NK-92 treated with Interleukin-12 subunit alpha and Interleukin-12 subunit beta, amount 100 ng/mL, for 24 hours (cell line): ENCODE measurements around the gene MYH10.

Source experiments
- DNase-seq: peaks from one replicate; lab custom pipeline; 2025; lab: John Stamatoyannopoulos, UW

Gene MYH10

DNA sequence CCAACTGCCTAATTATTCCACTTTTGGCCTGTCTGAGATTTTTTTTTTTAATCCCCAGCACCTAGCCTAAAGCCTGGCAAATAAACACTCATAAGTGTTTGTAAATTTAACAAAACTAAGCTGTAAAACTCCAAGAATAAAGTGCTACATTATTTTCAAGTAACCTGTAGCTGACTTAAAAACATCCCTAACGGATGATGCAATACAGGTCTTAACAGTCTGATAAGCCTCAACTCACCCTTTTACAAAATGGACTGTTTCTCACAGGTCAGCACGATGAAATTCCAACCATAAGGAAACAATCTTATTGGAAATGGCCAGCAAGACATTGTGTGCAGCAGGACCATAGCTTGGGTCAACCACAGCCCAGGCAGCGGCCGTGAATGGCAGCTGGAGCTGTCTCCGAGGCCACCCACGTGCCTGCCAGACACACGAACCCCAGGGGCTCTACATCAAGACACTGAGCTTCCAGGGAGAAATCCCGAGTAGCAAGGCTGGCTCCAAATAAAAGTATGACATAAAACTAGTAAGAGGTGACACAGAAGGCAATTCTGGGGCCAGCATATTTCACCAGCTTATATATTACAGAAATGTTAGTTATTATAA is 135.9 kb downstream of the MYH10 start:
- no peak for DNase-seq

DNA sequence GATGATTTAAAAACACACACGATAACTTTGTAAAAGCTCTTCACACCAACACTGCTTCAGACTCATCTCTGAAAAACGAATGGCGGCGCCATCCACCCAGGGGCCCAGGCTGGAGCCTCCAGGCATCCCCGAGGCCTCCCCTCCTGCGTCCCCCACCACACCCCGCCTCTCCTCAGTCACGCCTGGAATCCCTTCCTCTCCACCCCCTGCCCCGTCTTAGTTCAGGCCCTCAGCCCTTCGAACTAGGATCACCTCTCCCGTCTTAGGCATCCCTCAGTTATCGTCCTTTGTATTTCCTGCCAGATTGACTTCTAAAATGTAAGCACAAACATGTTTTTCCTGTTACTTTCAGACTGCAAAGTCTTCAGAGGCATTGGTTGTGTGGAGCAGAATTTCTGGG is 136.5 kb downstream of the MYH10 start:
- DNase-seq: no peak

DNA sequence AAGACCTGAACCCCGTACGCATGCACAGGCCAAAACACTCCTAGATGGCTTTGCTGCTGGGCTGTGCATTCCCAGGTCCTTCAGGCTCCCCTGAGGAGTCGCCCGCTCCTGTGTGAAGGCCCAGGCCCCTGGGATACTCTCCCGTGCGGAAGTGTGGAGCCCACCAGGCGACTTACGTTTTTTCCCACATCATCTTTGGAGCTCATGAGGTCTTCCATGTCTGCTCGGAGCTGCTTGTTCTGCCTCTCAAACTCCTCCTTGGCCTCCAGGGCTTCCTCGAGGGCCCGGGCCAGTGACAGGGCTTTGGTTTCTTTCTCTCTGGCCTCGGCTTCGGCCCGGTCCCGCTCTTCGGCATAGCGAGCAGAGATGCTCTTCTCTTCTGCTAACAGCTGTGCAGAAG is 138.4 kb downstream of the MYH10 start:
- no peak for DNase-seq

DNA sequence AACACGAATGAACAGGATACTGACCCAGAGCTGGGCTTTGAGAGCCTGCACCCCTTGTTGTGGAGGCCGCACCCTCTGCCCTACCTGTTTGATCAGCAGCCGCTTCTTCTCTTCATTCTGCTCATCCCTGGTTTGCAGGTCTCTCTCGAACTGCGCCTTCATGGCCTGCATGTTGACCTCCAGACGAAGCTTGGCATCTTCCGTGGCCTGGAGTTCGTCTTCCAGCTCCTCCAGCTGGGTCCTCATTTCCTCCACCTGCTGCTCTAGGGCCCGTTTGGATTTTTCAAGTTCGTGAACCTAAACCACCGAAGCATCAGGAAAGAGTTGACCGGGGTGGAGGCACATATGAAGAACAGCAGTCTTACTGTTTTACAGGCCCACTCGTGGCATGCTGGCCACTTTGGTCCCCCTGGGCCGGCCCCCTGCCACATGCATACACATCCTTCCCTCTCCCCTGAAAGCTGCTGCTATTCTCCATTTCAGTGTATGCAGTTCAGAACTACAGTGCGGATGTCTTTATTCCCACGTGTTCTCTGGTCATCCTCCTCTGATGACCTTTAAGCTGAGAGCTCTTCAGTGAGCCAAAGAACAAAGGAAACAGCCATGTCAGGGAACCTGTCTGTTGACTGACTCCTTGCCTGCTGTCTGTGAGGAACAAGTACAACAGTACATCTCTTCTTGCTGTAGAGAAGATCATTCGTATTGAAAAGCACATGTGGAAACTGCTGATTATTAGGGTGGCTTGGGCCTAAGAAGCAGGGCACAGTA is 140.1 kb downstream of the MYH10 start:
- DNase-seq: no peak

DNA sequence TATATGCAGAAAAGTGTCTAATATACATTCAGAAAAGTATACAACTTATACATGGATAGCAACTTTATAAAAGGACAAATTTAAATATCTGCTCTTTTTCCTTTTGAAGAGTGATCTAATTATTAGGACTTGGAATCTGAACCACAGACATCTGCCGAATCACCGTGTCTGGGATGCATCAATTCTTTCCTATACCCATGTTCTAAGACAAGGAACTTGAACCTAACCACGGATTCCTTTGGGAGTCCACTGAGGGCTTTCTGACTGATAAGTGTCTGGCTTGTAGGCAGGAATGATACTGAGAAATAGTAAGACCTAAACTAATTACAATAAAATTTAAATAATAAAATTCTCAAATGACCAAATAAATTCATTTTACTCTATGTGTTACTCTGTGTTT is 140.7 kb downstream of the MYH10 start:
- DNase-seq: no peak

DNA sequence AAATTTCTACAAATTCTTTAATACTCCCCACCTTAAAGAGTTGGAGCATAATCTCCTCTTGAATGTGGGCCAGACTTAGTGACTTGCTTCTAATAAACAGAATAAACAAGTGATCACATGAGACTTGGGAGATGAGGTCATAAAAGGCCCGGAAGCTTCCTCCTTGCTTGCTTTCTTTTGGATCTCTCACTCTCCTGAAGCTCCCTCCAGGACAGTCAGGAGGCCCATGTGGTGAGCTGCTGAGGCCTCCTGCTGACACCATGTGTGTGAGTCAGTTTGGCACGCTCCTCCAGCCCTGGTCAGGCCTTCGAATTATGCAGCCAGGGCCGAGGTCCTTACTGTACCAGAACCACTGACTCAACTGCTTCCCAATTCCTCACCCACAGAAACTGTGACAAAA is 141.6 kb downstream of the MYH10 start:
- no peak for DNase-seq

DNA sequence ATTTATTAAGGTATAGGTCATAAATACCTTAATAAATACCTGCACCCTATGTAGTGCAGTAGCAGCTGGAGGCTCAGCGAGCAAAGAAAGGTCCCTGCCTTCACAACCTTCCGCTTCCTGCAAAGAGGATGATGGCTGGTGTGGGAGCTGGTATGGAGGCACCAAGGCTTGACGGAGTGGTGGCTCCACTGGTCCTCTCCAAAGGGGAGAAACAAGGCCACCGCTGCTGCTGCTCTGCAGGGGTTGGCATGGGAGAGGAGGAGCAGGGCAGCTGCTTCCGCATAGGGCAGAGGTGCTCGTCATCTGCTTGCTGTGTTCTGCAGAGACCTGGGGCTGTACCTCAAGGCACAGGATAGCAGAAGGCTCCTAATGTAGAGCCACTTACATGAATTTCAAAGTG is 142.0 kb downstream of the MYH10 start:
- no peak for DNase-seq

DNA sequence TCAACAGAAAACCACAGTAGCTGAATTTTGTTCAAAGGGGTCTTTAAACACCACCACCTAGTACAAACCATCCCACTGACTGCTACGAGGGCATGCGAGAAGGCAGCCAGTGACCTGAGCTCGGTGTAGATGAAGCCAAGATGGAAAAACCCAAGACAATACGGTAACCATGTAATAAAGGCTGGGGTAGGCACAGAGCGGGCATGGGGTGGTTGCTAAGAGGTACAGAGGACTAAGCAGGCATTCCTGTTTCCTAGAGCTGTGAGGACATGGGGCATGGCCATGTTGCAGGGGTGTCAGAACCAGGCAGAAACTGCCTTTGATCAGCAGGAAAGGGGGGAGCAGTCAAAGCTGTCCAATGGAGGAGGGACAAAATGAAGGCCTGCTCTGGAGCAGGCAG is 142.8 kb downstream of the MYH10 start:
- DNase-seq: no peak

DNA sequence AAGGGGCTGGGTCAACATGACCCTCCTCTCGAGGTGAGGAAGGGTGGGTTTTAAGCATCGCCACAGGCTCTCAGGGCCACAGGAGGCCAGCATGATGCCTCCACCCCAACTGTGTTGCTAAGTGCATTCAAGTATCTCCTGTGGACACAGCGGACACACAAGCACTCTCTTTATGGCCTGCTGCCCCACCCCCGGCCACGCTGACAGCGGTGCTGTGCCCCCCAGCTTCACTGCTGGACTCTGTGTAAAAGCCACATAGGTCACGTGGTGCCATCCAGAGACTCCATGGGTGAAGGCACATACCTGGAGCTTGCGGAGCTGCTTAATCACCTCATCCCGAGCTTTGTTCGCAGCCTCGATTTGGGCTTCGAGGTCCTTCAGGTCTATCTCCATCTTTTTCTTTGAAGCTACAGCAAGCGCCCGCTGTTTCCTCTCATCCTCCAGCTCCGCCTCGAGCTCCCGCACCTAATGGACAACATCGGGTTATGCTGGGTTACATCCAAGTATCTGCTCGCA is 143.3 kb downstream of the MYH10 start:
- no peak for DNase-seq

DNA sequence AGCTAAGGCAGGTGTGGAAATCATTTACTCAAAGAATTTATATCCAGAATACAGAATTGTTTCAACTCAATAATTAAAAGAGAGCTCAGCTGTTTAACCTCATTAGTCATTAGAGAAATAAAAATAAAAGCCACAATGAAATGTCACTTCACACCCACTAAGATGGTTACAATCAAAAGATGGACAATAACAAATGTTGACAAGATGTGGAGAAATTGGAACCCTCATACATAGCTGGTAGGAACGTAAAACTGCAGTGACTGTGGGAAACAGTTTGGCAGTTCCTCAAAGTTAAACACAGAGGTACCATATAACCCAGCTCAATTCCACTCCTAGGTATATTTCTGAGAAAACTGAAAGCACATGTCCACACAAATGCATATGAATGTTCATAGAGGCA is 145.0 kb downstream of the MYH10 start:
- DNase-seq: no peak

DNA sequence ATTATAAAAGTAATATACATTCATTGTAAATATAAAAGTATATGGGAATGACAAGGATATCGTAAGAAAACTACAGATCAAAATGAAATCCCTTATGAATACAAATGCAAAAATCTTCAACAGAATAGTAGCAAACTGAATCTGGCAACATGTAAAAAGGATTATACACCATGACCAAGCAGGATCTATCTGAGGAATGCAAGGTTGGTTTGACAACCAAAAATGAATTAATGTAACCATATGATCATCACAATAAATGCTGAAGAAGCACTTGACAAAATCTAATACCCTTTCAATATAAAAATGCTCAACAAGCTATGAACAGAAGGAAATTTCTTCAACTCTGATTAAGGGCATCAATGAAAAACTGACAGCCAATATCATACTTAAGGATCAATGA is 146.1 kb downstream of the MYH10 start:
- no peak for DNase-seq

DNA sequence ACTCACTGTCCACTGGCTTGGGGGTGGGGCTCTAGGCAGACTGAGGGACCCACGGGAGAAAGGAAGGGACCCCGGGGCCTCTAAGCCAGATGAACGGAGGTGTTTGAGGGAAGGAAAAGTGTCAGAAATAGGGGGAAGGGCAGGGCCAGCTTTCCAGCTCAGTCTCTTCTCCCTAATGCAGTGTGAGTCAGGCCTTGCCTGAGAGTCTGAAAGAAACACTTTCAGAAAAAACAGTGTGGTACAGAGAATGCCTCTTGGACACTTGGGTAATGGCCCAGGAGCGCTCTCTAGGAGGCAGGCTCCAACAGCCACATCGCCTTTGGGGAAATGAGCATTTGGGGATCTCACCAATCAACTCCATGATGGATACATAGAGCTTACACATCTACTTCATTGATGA is 148.0 kb downstream of the MYH10 start:
- DNase-seq: no peak

DNA sequence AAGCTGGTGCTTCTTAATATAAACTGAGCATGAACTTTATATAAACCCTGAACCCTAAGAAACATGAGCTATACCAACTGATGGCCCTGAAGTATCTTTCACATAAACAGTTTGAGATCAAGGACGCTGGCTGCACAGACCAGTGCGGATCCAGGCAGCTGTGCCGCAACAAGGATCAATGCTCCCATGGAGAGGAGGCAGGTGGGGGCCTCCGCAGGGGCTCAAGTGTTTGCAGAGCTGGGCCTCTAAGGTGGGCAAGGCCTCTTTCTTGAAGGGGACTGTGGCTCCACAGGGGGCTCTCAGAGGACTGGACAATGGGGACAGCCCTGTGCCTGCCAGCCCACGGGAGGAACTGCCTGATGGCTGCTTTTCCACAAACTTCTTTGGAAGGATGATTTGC is 148.8 kb downstream of the MYH10 start:
- no peak for DNase-seq

DNA sequence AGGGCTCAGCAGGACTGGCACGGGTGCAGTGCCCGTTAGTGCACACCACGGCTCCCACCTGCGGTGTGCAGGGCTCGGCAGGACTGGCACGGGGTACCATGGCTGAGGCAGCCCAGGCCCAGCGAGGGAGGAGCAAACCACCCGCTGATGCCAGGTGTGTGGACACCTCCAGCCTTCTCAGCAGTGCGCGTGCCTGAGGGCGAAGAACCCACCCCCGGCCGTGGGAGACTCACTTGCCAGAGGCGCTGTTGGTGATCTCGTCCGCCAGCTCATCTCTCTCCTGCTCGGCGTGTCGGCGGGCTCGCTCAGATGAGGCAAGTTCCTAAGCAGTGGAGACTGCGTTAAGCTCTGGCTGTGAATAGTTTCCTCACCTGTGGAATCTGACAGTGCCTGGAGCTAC is 149.4 kb downstream of the MYH10 start:
- no peak for DNase-seq

DNA sequence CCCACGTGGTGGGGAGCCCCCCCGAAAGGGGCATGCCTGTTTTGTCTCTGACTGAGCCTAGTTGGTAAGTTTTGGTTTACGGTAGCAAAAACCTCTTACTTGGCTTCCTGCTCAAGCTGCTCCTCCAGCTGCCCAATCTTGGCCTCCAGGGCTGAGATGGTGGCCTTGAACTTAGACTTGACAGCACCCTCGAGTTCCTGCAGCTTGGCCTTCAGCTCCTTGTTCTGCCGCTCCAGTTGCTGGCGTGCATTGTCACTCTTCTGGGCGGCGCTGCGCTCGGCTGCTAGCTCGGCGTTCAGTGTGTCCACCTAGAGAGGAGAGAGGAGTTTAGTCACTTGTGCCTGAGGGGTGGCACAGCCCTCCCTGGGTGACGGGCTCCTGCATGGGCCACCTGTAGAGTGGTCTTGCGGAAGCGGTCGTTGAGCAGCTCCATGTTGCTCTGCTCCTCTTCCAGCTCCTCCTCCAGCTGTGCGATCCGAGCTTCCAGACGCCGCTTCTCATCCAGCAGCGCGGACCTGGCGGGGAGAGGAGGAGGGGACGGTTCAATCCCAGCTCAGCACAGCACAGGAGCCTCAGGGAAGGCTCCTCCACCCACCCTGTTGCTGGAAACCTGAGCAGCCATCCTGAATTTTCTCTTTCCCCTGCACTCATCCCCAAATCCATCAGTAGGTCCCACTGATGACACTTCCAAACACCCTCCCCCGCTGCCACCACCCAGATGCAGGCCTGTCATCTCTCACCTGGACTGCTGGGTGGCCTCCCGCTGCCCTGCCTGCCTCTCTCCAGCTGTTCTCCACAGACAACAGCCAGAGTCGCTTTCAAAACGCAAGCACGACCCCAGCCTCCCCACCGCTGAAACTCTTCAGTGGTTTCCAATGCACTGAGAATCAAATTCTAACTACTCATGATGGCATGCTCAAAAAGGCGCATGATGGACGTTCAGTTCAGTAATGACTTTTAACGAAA is 150.2 kb downstream of the MYH10 start:
- DNase-seq: no peak

DNA sequence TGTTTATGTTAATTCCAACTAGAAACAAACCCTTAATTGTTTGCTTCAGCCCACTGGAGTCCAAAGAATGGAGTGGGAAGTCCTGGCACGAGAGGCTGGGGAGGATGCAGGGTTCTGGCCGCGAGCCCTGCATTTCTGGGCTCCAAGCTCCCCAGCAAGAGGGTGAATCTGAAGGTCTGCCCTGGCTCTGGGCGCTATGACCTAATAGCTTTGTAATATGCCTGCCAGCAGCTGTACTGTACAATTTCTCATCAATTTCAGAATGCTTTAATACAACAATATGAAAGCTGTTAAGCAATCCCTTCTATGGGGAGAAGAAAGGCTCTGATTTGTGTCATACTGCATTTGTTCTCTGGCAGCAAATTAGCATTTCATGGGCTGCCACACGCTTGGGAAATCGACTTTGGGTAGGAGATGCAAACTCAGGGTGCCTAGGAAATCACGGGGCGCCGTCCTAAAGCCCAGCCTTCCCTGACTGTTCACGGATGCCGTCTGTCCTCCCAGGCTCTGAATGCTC is 151.0 kb downstream of the MYH10 start:
- DNase-seq: no peak

DNA sequence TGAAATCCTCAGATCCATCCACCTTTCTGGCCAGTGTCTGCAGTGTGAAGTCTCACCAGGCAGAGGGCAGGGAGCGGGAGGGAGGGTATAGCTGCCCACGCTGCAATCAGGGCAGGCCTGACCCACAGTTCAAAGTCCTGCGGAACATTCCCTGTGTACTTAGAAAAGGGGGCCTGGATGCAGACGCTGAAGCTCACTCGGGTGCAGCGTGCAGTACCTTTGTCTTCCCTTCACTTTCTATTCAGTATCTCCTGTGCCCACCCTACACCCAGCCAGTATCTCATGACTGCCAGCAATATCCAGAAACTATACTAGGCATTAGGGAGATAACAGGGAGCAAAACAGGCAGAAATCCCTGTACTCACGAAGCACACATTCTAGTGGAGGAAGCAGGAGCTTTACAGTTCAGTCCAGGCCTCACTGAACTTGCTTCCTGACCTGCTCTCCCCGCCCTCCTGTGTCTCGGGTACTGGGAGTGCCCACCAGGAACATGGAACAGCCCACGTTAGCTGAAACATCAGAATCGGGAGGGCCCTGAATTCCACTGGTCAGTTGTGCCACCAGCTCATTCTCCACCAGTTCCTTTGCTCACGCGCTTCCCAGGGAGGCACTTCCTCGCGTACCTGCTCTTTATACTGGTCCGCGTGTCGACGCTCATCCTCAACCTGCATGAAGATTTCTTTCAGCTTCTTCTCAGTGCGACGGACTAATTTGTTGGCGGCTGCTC is 152.6 kb downstream of the MYH10 start:
- DNase-seq: no peak

DNA sequence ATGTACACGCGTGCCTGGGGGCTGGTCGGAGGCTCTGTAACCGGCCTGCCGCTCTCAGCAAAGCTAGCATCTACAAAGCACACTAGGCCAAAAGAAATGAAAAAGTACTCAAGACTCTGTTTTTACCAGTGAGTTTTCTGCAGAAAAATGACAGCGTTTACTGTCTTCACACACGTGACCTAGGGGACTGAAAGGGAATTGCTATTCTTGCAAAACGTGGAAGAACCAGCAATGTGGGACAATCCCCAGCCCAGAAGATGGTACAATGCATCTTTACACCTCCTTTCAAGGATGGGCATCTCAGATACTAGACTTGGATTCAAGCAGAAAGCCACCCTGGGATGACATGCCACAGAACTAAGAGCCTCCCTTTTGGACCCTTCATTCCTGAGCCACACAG is 153.4 kb downstream of the MYH10 start:
- DNase-seq: no peak

DNA sequence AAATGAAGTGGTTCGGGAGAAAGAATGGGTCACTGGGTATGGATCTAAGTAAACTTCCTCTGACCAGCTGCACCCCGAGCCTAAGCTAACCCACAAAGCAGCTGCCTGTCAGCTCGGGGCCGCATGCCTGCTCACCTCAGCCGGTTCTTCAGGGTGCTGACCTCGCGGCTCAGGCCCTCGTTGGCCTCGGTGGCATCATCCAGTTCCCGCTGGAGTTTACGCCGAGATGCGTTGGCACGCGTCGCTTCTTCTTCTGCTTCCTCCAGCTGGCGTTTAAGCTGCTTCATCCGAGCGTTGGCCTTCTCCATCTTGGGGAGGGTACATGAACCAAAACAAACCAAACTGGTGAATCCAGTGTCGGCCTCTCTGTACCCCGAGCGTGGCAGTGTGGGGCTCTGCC is 153.8 kb downstream of the MYH10 start:
- DNase-seq: no peak

DNA sequence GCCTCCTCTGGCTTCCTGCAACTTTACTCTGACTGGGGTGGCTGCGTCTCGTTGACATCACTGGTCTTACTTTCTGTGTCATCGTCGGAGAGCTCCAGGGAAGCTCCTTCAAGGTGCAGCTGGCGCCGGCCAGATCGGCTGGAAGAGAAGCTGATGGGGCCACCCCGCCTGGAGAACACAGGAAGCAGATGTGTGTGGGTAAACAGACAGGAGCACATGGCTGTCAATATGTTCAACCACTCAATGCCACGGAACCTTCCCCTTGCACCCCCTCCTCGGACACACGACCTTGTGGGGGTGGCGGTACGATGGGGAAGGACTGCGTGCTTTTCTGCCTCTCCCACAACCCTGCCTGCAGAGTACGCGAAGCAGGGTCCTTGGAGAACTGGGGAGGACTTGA is 154.7 kb downstream of the MYH10 start:
- no peak for DNase-seq

DNA sequence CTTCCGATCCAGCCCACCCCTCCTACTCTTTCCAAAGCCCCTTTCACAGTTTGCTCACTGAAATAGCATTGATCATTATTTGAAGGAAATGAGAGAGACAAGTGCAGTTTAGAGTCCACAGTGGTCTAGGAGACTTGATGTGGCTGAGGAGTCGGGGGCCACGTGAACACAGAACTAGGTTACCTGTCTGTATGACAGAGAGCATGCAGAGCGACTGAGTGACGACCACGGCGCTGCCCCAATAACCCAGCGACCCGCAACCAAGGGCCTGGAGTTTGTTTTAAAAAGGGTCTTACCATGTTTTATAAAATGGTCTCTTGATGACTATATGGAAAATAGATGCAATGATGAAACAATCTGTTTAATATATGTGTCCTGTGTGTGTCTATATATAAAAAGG is 155.3 kb downstream of the MYH10 start:
- no peak for DNase-seq

DNA sequence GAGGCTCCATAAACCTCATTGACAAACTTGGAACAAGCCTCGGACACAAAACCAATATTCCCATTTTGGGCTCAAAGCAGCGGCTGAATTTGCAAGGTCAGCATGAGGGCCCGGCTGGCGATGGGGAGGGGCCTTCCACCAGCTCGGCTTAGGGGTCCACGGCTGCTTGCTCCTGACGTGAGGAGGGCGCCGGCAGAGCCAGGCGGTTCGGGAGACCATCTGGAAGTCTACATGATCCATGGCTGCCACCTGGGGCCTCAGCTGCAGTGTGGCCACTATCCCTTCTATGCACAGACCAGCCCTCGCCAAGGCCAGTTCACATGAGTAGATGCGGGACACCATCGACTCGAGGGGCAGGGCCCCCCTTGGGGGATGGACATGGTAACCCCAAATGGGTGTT is 155.7 kb downstream of the MYH10 start:
- DNase-seq: no peak
